GM12873 (cell line): ENCODE results near the gene ABTB2.

Source experiments
- TF ChIP-seq, protein P1 (sequence below): IDR thresholded peaks from 2 replicates; pipeline ENCODE4 v1.5.1; 2012; ENCODE audit warnings: low read depth, mild to moderate bottlenecking, moderate library complexity, low read length, control low read depth; ENCODE audit not compliant: insufficient read depth; ENCODE audit errors: missing control alignments

ABTB2 gene

GRCh38 chr11:34189191-34189590 is 168.6 kb downstream of the ABTB2 start:
- TF ChIP-seq, protein P1, sequence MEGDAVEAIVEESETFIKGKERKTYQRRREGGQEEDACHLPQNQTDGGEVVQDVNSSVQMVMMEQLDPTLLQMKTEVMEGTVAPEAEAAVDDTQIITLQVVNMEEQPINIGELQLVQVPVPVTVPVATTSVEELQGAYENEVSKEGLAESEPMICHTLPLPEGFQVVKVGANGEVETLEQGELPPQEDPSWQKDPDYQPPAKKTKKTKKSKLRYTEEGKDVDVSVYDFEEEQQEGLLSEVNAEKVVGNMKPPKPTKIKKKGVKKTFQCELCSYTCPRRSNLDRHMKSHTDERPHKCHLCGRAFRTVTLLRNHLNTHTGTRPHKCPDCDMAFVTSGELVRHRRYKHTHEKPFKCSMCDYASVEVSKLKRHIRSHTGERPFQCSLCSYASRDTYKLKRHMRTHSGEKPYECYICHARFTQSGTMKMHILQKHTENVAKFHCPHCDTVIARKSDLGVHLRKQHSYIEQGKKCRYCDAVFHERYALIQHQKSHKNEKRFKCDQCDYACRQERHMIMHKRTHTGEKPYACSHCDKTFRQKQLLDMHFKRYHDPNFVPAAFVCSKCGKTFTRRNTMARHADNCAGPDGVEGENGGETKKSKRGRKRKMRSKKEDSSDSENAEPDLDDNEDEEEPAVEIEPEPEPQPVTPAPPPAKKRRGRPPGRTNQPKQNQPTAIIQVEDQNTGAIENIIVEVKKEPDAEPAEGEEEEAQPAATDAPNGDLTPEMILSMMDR: no peak

GRCh38 chr11:34188181-34188580 is 169.6 kb downstream of the ABTB2 start:
- TF ChIP-seq, protein P1: no peak

- TF ChIP-seq, protein P1: no peak
These were observed 171.6 kb downstream of the ABTB2 start for GRCh38 chr11:34185926-34186841.

DNA sequence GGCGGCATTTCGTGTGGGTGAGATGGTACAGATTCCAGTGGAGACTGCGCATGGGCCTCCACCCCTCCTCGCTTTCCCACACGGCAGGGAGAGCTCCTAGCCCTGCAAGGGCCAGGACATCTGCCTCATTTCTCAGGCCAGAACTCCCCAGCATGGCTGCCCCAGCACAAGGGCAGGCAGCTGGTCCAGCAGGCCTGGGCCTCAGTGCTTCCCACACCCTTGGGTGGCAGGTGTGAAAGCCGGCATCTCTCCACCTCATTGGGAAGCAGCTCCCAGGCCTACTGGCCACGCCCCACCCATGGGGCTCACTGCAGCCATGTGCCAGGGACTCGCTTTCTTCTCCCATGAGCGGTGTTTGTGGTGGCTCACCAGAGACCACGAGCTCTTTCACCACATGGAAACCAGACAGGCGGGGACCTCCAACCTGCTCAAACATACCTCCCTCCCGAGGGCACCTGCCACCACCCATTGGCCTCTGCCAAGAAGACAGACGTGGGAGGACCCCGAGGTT is 173.2 kb downstream of the ABTB2 start:
- TF ChIP-seq, protein P1: no peak

DNA sequence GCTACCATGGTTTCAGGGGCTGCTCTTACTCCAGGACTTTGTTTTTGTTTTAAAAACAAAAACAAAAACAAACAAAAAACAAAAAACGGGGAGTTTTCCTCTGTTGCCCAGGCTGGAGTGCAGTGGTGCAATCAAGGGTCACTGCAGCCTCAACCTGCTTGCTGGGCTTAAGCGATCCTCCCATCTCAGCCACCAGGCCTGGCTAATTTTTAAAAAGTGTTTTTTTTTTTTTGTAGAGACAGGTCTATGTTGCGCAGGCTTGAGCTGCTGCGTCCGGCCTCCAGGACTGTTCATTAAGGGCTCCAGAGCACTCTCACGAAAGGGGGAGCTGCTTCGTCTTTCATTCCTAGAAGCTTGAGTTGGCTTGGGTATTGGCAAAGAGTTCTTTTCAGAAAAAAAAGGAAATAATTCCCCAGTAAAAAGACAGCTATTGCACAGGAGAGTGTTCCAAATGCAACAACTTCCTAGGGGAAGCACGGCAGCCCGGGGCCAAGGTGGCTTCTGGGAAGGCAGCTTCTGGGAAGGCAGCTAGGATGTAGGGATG is 173.9 kb downstream of the ABTB2 start:
- TF ChIP-seq, protein P1: no peak

- TF ChIP-seq, protein P1: no peak
These were observed 174.7 kb downstream of the ABTB2 start for GRCh38 chr11:34182921-34183685.

- TF ChIP-seq, protein P1: no peak
These were observed 175.4 kb downstream of the ABTB2 start for GRCh38 chr11:34182425-34182824.
